HG03439 (cell line): ENCODE results near the gene LAMA3.

Experiments used
- ATAC-seq: cut with Tn5 transposase; IDR thresholded peaks from one replicate; pipeline ENCODE4 v1.9.1; 2021; ENCODE audit warnings: mild to moderate bottlenecking, moderate library complexity; ENCODE audit not compliant: unreplicated experiment

LAMA3 gene

DNA sequence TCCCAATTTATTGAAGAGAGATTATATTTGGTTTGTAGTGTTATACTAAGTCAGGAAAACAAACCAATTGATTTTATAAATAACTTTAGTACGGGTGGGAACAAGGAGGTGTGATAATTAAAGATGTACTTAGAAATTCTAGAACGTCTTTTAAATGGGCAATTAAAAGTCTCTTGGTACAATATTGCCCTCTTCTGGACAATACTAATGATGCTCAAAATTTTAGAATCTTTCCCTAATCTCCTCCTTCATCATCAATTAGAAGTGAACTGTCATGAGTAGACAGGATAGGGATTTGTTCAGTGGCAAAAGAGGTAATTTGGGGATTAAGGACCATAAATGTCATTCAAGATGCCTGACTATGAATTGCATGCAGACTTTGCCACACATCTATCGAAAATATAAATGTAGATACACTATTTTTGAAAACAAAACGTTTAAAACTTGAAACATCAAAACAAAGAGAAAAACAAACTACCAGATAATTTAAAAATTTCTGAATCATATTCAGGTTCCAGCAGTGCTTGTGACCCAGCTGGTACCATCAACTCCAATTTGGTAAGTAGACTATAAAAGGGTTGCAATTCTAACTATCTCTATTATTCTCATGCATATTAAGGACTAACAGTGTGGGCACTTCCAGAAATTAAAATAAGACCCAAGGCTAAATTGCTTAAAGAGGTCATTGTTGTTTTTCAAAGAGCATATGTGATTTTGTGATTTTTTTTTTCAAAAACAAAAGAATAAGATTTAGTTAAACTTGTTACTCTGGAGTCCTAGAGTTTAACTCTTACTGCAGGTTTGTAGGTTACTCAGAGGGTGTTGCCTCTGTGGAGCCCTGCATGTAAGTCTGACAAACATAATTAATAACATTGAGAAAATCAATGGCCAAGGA, 123.5 kb downstream of the LAMA3 start:
- no peak for ATAC-seq

DNA sequence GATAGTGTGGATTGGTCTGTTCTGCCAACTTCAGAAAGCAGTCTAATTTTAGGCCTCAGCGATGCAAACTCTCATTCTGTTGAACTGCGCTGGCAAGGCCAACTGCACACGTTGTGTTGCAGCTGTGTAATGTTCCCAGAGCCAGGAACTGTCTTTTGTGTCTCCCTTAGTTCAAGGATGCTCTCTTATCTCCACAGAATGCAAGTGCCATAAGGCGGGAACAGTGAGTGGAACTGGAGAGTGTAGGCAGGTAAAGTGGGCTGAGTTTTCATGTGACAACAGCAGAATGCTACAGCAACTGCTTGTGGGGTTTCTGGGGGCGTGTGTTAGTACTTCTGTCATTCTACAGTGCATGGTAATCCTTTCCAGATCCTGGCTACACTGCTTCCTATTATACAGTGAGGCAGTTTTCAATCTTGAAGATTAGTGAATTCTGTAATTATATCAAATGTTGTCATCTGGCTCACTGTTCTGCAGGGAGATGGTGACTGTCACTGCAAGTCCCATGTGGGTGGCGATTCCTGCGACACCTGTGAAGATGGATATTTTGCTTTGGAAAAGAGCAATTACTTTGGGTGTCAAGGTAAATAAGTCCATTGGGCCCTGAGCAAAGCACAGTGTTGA, 125.8 kb downstream of the LAMA3 start:
- no peak for ATAC-seq

DNA sequence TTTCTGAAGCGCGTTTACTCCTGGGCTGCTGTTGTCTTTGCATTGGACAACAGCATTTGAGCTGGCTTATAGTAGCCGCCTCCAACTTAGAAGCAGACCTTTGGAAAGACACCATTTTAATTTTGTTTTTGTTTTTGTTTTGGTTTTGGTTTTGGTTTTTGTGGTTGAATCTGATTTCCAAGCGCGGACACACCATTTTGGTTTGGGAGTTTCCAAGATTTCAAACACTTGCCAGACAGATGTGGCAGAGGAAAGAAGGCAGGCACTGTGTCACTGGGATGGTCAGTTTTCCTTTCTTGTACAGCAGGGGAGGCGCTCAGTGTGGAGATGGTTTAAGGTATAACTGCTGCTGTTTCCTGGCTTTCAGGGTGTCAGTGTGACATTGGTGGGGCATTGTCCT, 126.8 kb downstream of the LAMA3 start:
- no peak for ATAC-seq

DNA sequence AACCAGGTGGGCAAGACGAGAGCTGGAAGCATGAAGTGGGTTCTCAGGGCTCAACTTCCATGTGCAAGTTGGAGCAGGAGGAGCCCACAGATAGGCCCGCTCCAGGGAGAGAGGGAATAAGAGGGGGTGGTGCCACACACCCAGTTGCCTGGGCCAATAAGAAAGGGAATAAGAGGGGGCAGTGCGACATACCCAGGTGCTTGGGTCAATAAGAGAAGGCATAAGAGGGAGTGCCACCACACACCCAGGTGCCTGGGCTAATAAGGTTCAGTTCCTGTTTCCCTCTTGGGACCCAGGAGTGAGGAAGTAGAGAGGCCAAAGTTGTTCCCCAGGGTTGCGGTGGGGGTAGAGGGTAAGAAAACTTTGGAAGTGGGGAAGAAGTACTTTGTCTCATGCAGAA, 127.5 kb downstream of the LAMA3 start:
- no peak for ATAC-seq

DNA sequence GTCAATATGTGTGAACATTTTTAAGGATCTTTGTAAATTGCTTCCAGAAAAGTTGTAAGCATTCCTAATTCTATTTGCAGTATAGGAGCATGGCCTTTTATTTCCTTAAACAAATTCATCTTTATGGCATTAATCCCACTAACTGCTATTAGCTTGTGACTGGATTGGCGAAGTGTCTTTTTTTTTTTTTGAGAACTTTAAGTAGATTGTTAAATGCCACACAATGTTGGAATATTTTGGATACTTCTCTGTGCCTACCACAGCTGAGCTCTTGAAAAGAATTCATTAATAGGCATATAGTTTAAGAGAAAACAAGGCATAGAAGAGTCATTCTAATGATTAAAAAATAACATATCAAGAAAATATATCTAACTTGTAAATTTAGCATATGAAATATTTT, 129.7 kb downstream of the LAMA3 start:
- ATAC-seq, result no peak

DNA sequence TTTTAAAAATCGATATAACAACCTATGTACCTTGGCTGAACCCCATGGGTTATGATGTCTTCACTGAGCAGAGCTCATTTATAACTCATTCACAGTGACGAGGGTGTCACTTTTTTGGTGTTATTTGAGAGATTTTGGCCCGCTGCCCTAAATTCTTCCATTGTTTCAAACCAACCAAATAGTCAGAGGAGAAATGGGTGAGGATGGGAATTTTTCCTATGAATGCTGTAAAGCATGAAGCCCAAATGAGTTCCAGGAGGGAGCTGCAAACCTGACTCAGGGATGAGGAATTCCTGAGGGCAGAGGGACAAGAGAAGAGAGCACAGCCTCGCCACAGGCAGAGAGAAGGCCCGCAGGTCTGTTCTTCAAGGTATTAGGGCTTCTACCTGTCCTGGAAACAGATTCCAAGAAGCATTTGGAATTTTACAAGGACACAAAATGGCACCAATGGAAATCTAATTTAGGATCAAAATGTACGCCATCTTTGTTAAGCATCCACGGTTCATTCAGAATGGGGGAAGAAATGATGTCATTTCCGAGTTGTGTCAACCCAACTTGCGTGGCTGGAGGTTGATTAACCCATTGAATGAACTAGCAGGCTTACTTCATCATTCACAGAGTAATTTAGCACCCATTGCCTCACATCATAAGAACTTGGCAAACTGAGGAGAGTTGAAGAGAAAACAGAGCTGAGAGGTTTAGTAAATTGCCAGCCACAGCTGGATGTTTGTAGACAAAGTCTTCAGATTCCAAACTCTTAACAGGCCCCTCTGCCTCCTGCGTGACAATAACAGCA, 133.5 kb downstream of the LAMA3 start:
- ATAC-seq, result no peak

DNA sequence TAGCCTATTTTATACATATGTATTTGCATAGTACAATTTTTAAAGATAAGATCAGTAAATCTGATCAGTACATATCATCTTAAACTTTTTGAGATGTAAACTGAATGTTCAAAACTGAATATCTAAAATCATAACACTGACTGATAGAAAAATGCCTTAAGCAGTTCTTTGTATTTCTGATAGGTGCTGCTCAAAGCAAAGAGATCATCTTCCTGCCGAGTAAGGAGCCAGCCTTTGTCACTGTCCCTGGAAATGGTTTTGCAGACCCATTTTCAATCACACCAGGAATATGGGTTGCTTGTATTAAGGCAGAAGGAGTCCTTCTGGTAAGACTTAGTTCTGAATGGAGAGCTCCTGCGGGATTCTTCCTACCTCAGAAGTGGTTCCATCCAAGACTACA, 135.0 kb downstream of the LAMA3 start:
- ATAC-seq, result no peak

DNA sequence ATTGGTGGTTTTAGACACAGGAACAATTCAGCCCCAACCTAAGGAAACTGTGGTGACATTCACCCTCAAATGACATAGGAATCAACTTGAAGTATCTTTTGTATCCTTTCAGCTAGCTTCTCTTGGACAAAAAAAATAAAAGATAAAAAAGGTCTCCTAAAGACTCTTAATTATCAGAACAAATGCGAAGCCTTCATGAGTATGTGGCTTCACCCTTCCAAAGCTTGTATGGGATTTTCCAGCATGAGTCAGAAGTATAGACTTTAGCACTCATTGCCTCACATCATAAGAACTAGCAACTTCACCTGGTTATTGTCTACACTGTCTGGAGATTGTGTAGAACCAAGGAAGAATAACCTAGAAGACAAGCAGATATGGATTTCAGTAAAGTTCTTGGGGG, 135.4 kb downstream of the LAMA3 start:
- ATAC-seq, result no peak

DNA sequence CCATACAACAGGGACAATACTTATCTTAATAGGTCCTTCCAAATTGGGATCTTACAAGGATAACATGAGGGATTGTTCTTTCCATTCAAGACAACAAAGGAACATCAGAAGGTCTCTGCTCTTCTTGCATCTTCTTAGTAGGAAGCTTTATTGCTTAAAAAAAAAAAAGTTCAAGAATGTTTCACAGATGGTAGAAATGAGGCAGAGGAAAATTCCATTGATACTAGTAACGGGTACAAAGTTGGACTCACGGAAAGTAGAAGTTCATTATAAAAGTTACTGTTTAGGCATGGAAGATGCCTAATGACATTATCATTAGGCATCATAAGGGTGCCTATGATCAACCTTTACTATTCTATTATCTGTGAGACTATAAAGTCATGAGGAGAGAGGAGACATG, 136.2 kb downstream of the LAMA3 start:
- no peak for ATAC-seq

DNA sequence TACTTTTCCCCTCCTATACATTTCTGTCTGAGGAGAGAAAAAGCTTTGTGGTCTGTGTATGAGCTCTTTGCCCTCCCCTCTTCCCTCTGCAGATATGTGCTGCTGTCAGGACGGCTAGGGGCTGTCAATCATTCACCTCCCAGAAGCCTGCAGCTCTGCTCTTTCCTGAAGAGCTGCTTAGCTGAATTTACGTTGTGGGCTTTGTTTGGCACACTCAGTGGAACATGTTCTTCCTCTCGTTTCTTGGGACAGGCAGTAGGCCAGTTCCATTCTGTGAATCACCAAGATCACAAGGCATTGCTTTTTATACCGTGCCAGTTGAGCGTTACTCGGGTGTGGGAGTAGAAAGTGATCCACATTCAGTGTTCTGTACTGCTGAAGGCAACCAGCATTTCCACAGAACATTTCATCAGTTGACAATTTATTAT, 136.7 kb downstream of the LAMA3 start:
- ATAC-seq, result no peak

DNA sequence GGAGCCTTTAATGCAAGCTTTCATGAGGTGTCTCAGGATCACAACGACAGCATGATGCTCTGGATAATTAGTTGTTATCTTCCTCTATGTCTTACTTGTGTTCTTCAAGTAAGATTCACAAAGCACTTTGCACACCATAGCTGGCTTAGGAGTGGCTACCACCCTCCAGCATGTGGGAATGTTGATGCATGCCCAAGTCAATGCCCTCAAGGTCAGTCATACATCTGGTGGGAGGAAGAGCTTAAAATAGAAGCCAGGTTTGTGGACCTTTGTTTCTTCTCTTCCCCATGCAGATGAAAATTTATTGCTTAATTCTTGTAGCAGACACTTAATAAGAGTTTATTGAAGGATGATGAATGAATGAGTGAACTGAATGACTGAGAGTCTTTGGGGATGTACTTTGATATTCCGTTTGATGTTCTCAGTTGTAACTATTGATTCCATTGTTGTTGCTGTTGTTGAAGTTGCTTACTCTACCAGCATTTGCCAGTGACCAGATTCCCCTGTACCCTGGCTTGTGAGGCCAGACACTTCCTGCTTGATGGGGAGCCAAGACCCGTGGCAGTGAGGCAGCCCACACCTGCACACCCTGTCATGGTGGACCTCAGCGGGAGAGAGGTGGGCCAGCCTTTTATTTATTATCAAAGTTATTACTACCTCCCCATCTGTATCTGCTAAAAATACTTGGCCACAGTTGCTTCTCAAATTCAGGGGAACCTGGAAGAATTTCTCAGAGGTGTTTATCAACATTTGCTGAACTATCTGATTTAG, 137.8 kb downstream of the LAMA3 start:
- ATAC-seq, result no peak

DNA sequence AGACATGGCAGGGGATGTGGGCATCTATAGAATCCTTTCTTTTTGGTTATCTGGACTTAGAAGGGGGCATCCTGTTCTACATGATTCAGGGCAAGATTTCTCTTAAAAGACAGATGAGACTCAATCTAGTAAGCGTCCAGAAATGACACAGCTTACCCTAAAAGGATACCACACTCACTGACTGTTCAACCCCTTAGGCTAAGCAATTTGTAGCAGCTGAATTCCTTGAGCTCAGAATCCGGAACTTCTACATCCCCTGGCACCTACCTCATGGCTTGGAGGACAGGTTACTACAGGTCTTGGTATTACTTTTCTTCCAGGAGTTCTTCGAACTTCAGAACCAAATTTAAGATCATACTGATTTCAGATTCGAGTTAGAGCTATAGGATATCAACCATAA, 138.4 kb downstream of the LAMA3 start:
- ATAC-seq, result no peak

DNA sequence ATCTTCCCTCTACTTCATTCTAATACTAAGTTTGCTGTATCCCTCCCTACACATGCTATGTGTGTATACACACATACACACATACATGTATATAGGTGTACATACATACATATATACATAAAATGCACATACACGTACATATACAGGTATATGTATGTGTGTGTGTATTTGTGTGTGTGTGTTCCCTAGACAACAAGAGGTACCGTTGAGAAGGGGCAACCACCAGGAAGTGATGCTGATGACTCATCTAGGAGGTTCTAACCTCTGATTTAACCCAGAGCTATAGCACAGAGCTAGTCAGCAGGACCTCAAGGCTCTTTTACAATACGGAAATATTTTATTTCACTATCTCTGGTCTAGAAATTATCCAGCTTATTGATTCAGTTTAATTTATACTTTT, 139.2 kb downstream of the LAMA3 start:
- no peak for ATAC-seq

DNA sequence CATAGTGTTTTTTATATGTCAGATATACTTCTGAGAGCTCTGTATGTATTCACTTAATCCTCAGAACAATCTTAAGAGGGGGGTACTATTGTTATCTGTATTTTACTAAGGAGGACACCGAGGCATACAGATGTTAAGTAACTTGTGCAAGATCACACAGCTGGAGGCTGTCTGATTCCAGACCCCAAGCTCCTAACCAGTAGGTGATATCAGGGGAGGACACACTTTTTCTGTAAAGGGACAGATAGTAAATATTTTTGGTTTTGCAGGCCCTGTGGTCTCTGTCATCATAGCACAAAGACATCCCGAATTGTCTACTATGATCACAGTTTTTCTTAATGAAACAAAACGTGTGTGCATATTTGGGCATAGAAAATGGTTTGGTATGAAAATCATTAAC, 143.7 kb downstream of the LAMA3 start:
- ATAC-seq, result no peak

DNA sequence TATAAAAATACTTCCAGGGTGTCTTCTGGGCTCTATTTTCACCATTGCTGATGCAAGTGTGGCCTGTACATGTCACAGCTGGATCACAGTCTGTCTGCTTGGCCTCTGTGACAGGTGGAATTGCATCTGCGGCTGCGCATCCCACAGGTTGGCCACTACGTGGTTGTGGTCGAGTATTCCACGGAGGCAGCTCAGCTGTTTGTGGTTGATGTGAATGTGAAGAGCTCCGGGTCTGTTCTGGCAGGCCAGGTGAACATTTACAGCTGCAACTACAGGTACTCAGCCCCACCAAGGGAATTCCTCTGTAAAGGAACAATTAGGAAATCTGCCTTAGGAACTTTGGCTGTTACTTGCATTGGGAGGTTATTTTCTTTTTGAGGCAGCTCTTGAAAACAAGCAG, 144.5 kb downstream of the LAMA3 start:
- ATAC-seq, result no peak

DNA sequence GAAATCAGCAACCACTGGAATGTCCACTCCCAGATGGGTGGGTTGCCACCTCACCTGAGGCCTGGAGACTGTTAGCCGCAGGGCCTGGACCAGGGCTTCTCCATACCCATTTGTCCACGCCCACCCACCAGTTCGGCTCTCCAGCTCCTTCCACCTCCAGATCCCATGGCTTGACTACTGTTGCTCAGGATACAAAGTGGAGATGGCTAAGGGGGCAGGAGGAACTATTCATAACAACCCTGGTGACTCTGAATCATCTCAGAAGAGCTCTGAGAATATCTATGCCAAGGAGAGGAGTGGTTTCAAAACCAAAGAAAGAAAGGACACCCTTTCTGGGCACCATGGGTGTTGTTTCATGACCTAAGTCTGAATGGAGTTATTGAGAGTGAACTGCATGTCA, 145.8 kb downstream of the LAMA3 start:
- ATAC-seq, result no peak

DNA sequence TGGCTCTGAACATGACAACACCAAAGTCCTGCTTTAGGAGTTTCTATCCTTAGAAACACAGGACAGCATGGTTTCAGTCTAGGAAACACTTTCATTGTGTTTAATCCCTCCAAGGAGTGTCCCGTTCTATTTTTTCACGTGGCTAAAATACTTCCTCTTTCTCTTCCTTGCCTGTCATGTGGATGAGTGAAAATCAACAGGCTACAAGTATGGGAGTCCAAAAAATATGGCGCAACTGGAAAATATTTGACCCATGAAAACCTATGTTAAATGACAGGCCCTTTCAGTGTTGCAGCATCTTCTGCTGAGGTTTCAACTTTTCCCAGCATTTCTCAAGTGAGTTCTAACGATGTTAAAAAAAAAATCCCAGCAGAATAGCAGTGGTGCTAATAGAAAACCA, 146.3 kb downstream of the LAMA3 start:
- ATAC-seq, result no peak

DNA sequence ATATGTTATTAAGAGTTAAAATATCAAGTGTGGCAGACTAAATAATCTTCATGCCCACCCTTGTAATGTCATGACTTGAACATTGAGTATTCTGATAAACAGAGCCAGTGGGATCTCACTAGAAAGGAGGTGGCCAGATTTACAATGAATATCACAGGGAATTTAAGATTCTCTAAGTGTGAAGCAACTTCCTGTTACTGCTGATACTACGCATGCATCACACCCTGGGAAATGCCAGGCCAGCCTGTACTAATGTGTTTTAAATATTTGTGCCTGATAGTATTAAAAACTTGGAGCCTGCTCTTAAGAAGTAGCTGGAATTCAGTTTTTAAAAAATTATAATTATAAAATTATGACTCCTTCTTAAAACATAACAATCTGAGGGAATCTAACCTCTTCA, 148.3 kb downstream of the LAMA3 start:
- no peak for ATAC-seq

DNA sequence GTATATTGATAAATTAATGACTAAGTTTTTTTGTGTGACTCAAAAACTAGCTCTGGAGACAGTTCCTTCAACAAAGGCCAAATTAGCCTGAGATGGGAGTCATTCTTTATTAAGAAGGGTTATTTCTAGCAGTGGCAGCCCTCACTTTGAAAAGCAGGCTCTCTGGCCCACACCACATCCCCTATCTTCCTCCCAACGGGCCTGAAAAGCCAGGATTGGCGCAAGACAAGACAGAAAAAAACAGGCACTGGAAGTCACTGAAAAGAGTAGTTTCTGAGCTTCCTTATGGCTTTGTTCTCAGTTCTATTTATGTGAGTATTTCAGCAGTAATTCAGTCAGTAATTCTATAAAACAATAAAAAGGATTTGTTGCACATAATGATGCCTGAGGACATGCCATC, 149.0 kb downstream of the LAMA3 start:
- ATAC-seq, result no peak

DNA sequence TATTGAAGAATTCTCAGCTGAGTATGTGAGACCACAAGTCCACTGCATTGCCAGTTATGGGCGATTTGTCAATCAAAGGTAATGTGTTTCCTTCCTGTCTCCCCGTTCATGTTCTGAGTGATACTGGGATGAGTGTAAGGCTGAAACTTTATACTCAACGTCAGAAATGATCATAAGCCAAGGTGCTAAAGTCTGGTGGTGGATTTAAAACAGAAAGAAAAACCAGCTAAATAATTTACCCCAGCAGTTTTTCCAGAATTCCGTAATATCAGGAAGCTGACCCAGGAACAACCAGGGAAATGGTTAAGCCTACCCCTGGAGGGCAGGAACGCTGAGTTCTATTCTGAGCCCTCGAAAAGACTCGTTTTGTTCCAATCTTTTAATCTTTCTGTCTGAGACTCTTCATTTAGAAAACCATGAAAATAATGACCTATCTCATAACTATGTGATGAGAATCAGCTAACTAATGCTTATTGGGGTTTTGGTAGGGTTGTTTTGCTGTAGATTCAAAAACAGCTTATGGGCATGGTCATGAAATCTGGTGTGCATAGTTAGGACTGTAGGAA, 149.6 kb downstream of the LAMA3 start:
- ATAC-seq, result no peak

DNA sequence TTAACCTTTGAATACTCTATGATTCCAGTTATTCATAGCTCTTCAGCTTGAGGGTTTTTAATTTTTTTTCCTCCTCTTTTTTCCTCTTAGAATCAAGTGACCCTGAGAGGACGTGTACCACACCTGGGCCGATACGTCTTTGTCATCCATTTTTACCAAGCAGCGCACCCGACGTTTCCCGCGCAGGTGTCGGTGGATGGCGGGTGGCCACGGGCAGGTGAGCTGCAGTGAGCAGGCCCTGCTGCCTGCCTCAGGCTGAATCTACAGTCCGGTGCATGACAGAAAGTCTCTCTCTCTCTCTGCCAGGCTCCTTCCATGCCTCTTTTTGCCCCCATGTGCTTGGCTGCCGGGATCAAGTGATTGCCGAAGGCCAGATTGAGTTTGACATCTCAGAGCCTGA, 153.1 kb downstream of the LAMA3 start:
- ATAC-seq, result no peak
